GM19455 (cell line): ENCODE results near the gene TMEM255B.
"Not testable (repeated sequence)": the region's sequence is repeated elsewhere in the genome, so short reads cannot be mapped to it uniquely, and the experiment has no call there.

ENCODE experiments used
- ATAC-seq: cut with Tn5 transposase; IDR thresholded peaks from one replicate; pipeline ENCODE4 v1.9.1; 2021; ENCODE audit not compliant: unreplicated experiment

The TMEM255B gene

GRCh38 chr13:113831061-113831460 lies 72.0 kb downstream of the TMEM255B start:
- no peak for ATAC-seq

DNA sequence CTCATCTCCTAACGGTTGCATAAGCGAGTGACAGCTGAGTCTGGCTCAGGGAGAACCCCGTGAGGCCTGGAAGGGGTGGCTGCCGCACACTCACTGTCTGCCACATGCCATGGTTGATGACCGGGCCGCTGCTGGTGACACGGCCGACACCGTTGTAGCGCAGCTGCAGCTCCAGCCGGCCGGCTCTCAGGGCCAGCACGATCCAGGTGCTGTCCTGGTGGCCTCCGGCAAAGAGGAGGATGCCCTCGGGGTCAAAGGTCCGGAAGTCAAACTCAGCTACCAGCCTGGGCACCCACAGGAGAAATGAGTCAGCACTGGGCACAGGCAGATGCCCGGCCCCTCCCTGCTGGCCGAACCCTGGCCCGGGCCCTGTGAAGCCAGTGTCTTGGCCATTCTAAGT lies 73.2 kb downstream of the TMEM255B start:
- ATAC-seq = no peak

DNA sequence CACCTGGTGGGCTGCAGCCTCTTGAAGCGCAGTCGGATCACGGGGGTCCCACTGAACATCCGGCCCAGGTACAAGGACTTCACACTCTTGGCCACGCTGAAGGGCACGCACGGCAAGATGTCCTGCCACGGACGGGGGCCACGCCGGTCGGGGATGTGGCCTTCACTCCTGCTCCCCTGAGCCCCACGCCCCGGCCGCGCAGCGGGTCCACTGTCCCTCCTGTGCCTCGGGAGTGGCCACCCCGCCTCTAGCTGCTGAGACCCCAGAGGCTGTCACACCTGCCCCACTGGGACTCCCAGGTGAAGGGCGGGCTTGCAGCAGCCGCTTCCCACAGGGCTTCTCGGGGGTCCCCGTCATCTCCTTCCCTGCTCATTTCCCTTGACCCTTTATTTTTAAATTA lies 73.6 kb downstream of the TMEM255B start:
- no peak for ATAC-seq

DNA sequence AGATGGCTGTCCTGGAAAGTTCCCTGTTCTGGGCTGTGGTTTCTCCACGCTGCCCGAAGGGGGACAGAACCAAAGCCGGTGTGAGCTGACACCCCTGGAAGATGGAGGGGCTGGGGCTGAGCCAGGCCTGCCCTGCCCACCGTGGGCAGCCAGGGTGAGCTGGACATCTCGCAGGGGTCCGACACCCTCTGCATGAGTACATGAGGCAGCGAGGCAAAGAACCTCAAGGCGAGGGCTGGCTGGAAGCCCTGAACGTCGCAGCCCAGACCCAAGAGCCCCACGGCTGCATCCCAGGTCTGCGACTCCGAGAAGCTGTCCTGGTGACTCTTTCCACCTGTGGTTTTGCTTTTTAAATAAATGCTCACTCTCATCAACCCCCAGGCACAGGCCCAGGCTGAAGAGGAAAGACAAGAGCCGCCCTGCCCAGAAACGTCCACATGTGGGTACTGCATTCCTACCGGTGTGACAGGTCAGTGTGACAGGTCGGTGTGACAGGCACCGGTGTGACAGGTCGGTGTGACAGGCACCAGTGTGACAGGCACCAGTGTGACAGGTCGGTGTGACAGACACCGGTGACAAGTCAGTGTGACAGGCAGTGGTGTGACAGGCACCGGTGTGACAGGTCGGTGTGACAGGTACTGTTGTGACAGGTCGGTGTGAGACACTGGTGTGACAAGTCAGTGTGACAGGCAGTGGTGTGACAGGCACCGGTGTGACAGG lies 74.2 kb downstream of the TMEM255B start:
- no peak for ATAC-seq

- not testable (repeated sequence) for ATAC-seq
These were observed 75.0 kb downstream of the TMEM255B start for GRCh38 chr13:113834006-113834405.

- no peak for ATAC-seq
These were observed 75.6 kb downstream of the TMEM255B start for GRCh38 chr13:113834496-113835200.

- no peak for ATAC-seq
These were observed 76.6 kb downstream of the TMEM255B start for GRCh38 chr13:113835461-113836270.

GRCh38 chr13:113836768-113837559 lies 77.9 kb downstream of the TMEM255B start:
- no peak for ATAC-seq

DNA sequence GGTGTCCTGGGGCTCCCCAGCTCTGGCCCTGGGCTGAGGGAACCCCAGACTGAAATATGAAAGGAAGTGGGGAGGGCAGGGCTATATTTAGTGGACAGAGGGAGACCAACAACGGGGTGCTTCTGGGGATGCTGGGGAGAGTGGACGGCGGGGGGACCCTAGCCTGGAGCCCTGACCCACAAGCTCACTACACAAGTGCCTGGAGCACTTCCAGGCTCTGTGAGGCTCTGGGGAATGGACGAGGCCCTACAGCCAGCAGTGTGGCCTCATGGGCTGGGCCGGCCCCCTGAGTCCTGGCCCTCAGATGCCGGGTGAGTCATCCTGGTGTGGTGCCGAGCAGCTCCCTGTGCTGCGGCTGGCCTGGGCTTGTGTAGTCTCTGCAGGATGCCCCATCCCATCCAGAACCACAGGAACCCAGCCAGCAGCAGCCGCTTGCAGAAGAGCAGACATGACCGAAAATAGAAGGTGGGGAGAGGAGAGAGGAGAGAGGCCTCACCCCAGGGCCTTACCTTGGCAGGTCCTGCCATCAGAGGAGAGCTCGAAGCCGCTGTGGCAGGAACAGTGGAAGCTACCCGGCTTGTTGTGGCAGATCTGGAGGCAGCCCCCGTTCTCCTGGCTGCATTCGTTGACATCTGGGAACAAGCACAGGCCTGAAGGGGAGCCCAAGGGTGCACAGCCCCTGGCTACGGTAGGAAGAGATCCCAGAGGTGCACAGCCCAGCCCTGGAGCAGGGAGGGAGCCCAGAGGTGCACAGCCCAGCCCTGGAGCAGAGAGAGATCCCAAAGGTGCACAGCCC lies 78.7 kb downstream of the TMEM255B start:
- no peak for ATAC-seq

DNA sequence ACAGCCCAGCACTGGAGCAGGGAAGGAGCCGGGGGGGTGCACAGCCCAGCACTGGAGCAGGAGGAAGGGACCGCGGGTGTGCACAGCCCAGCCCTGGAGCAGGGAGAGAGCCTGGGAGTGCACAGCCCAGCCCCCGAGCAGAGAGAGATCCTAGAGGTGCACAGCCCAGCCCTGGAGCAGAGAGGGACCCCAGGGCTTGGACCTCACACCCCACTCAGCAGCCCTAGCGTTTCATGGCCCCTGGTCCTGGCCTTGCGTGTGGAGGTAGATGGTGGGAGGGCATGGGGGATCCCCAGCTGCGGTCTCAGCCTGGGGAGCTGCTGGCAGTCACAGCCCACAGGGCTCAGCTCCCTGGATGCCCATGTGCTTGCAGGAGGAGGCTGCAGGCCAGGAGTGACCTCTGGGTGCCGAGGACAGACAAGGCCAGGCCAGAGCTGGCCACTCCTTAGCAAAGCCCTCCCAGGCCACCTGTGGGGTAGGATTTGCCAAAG lies 79.7 kb downstream of the TMEM255B start:
- no peak for ATAC-seq

GRCh38 chr13:113839536-113840204 lies 80.6 kb downstream of the TMEM255B start:
- ATAC-seq = no peak

- ATAC-seq = no peak
These were observed 81.7 kb downstream of the TMEM255B start for GRCh38 chr13:113840541-113841352.

- no peak for ATAC-seq
These were observed 82.3 kb downstream of the TMEM255B start for GRCh38 chr13:113841353-113841650.

- no peak for ATAC-seq
These were observed 83.5 kb downstream of the TMEM255B start for GRCh38 chr13:113842336-113843062.

- no peak for ATAC-seq
These were observed 84.1 kb downstream of the TMEM255B start for GRCh38 chr13:113843063-113843654.

DNA sequence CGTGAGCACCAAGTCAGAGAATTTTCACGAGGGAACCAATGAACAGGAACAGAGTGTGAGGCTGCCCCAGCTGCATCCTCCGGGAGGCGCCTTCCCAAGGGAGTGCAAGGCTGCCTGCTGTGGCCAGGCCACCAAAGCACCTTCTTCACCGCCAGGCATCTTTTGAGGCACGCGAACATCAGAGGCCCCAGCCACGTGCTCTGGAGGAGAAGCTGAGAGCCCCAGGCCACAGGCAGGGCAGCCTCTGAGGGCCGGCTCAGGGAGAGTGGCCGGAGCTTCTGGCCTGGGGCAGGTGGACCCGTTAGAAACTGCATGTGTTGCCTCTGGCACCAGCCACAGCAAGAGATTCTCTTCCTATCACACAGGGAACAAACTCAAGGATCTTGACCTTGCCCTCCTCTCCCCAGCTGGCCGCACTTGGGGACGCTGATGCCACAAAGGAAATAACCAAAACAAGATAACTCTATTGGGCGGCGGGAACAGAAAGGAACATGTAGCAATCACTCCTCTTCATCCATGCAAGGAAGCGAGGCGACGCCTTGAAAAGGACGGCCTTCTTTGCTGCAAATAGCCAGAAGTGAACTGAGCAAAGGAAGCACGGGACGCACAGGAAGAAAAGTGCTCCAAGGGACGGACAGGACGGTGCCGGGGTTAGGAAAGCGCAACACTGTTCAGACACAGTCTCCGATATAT lies 85.0 kb downstream of the TMEM255B start:
- ATAC-seq = no peak

DNA sequence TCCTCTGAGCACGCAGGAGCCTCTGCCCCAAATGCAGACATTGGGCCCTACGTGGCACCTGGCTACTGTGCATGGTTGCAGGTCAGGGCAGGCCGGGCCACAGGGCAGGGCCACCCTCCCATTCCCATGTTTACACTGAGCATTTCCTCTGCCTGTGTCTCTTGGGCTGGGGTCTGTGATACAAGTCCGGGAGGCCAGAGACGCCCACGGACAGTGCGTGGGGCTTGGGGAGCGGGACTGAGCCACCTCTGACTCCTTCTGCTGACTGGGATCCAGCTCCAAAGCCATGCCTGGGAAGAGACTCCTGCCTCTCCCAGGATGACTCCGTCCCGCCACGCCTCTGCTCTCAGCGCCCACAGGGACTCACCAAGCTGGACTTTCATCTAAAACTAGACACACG lies 86.0 kb downstream of the TMEM255B start:
- ATAC-seq = no peak
